HEK293T (cell line): ENCODE measurements around the gene SPRR1B.

Source experiments
- CTCF ChIA-PET: fragments of 350-600 bp; formaldehyde crosslinking; extraction: SDS; loops from one replicate; lab custom pipeline; 2021; ENCODE audit warnings: antibody characterized with exemption, inconsistent platforms; lab: Yijun Ruan, JAX
- POLR2A ChIA-PET: fragments of 350-600 bp; formaldehyde crosslinking; extraction: SDS; loops from one replicate; lab custom pipeline; 2020; ENCODE audit warnings: antibody characterized with exemption, inconsistent platforms; lab: Yijun Ruan, JAX
- DNase-seq: peaks from one replicate; pipeline ENCODE4 v3.0.0; 2012; ENCODE audit warnings: mixed read lengths; ENCODE audit errors: extremely low spot score
- ARNT ChIP-seq: fragments of 450-650 bp; IDR thresholded peaks from 2 replicates; pipeline ENCODE4 v1.6.1; 2017; ENCODE audit warnings: mild to moderate bottlenecking
- BHLHE40 ChIP-seq: fragments of 450-650 bp; IDR thresholded peaks from 2 replicates; pipeline ENCODE4 v1.6.1; 2016; ENCODE audit warnings: mild to moderate bottlenecking, moderate library complexity, borderline replicate concordance
- CTBP1 ChIP-seq: fragments of 450-650 bp; IDR thresholded peaks from 2 replicates; pipeline ENCODE4 v1.6.1; 2016; ENCODE audit warnings: borderline replicate concordance
- ELF4 ChIP-seq: fragments of 450-650 bp; IDR thresholded peaks from 2 replicates; pipeline ENCODE4 v1.6.1; 2017; ENCODE audit warnings: antibody characterized with exemption
- FOXA1 ChIP-seq: fragments of 450-650 bp; IDR thresholded peaks from 2 replicates; pipeline ENCODE4 v1.6.1; 2016; ENCODE audit warnings: mild to moderate bottlenecking
- FOXK2 ChIP-seq: fragments of 450-650 bp; IDR thresholded peaks from 2 replicates; pipeline ENCODE4 v1.6.1; 2016; ENCODE audit warnings: mild to moderate bottlenecking
- FOXM1 ChIP-seq: fragments of 450-650 bp; IDR thresholded peaks from 2 replicates; pipeline ENCODE4 v1.6.1; 2017; ENCODE audit warnings: mild to moderate bottlenecking, borderline replicate concordance
- HDGF ChIP-seq: fragments of 450-650 bp; IDR thresholded peaks from 2 replicates; pipeline ENCODE4 v1.6.1; 2017; ENCODE audit warnings: antibody characterized with exemption, borderline replicate concordance
- L3MBTL2 ChIP-seq: fragments of 450-650 bp; conservative IDR thresholded peaks from 2 replicates; pipeline ENCODE4 v1.6.1; 2016; ENCODE audit warnings: mild to moderate bottlenecking
- LEF1 ChIP-seq: fragments of 450-650 bp; IDR thresholded peaks from 2 replicates; pipeline ENCODE4 v1.6.1; 2017; ENCODE audit warnings: mild to moderate bottlenecking, borderline replicate concordance
- NFRKB ChIP-seq: fragments of 450-650 bp; IDR thresholded peaks from 2 replicates; pipeline ENCODE4 v1.6.1; 2016; ENCODE audit warnings: mild to moderate bottlenecking, moderate library complexity
- PKNOX1 ChIP-seq: fragments of 450-650 bp; IDR thresholded peaks from 2 replicates; pipeline ENCODE4 v1.6.1; 2016
- SP1 ChIP-seq: fragments of 450-650 bp; IDR thresholded peaks from 2 replicates; pipeline ENCODE4 v1.6.1; 2017
- SUZ12 ChIP-seq: fragments of 450-650 bp; IDR thresholded peaks from 2 replicates; pipeline ENCODE4 v1.6.1; 2016; ENCODE audit warnings: mild to moderate bottlenecking
- TARDBP ChIP-seq: fragments of 450-650 bp; IDR thresholded peaks from 2 replicates; pipeline ENCODE4 v1.6.1; 2016
- ZNF384 ChIP-seq: fragments of 450-650 bp; IDR thresholded peaks from 2 replicates; pipeline ENCODE4 v1.6.1; 2016

The SPRR1B gene

DNA sequence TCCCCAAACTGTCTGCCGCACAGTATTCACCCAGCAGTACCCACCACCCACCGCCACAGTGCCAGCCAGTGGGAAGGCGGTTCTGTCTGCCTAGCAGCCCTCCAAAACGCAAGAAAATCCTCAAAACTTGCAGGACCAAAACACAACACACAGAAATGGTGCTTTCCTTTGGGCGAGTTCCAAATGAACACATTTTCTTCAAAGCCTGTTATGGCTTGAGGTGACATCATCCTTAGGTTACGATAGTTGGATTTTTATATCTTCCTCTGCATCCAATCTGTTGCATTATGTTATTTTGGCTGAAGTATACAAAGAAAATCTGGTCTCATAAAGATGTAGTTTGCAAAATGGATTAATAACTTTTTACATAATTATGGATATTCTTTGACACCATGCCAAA is 37.8 kb upstream of the SPRR1B start:
- ChIA-PET CTCF (no interaction called here), POLR2A (no interaction called here)
- TF ChIP-seq L3MBTL2 (no peak), LEF1 (no peak), HDGF (no peak), FOXK2 (no peak), NFRKB (no peak), SUZ12 (no peak), CTBP1 (no peak), FOXA1 (no peak), BHLHE40 (no peak), SP1 (no peak), ZNF384 (no peak), ELF4 (no peak), ARNT (no peak), FOXM1 (no peak), TARDBP (no peak), PKNOX1 (no peak)
- no peak for DNase-seq

- no peak for TF ChIP-seq ELF4
- TF ChIP-seq PKNOX1, result no peak
- no peak for TF ChIP-seq FOXM1
- TF ChIP-seq BHLHE40, result no peak
- TF ChIP-seq SUZ12, result no peak
- no peak for TF ChIP-seq FOXK2
- no peak for TF ChIP-seq FOXA1
- CTCF ChIA-PET, result no interaction called here
- POLR2A ChIA-PET, result no interaction called here
- no peak for DNase-seq
Observed at GRCh38 chr1:152995842-152996241, 35.2 kb upstream of the SPRR1B start.

DNA sequence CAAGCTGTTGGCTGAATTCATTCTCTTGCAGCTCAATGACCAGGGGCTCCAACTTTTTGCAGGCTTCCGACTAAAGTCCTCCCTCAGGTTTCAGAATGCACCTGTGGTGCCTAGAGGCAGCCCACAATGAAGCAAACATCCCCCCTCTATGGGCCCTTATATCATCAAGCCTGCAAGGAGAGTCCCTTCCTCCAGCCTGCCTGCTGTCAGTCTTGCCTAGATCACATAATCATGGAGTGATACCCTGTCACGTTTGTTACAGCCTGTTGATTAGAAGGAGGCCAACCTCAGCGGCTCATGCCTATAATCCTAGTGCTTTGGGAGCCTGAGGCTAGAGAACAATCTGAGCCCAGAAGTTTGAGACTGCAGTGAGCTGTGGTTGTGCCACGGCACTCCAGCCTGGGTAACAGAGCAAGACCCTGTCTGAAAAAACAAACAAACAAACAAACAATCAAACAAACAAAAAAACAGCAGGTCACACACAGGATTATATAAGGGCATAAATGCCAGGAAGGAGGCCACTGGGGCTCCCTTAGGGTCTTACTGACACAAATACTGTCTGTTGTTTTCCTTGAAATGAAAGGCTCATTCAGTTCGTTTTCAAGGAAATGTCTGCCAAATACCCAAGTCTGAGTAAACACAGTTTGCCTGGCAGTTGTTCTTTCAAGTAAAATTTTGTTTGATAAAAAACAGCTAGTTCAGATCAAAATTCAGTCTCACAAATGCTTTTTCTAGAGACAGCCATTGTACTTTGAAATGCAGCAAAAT is 34.2 kb upstream of the SPRR1B start:
- no peak for DNase-seq
- ChIA-PET CTCF (no interaction called here), POLR2A (no interaction called here)
- TF ChIP-seq NFRKB (no peak), TARDBP (no peak), FOXK2 (no peak), ELF4 (no peak), LEF1 (no peak), FOXA1 (no peak), ARNT (no peak), HDGF (no peak), BHLHE40 (no peak), FOXM1 (no peak), SUZ12 (no peak), PKNOX1 (no peak), CTBP1 (no peak), L3MBTL2 (no peak), SP1 (no peak), ZNF384 (no peak)

DNA sequence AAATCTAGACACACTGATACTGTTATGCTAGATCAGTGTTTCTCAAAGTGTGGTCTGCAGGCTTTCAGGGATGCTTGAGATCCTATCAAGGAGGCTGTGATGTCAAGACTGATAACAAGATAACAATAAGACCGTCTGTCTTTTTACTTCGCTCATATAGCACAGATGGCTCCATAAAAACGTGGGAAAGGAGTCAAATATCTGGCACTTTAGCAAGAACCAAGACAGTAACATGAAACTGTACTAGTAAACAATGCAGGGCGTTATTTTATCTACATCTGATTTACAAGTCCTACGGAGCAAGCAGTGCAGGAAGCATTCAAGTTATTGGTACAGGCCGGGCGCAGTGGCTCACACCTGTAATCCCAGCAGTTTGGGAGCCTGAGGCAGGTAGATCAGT is 33.1 kb upstream of the SPRR1B start:
- TF ChIP-seq FOXA1, result no peak
- no peak for TF ChIP-seq NFRKB
- no peak for TF ChIP-seq LEF1
- TF ChIP-seq SP1, result no peak
- TF ChIP-seq ARNT, result no peak
- no peak for TF ChIP-seq SUZ12
- no peak for TF ChIP-seq FOXK2
- ChIA-PET POLR2A (no interaction called here), CTCF (no interaction called here)
- no peak for DNase-seq

DNA sequence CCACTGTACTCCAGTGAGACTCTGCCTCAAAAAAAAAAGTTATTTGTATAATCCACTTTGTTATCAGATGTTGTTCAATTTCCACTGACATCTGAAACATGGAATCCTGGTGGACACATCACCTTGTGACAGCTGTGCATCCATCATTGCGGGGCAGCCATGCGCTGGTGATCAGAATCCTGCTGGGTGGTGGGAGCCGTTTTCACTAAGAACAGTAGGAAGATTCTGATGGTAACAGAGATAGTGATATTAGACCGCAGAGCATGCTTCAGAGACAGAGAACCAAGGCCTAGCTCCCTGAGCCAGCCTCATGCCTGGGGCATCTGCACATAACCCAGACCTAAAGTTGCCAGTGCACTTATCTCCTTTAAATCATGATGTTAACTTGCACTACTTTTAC is 32.5 kb upstream of the SPRR1B start:
- ChIA-PET POLR2A (no interaction called here), CTCF (no interaction called here)
- no peak for TF ChIP-seq CTBP1
- no peak for TF ChIP-seq BHLHE40
- no peak for TF ChIP-seq PKNOX1
- no peak for TF ChIP-seq ARNT
- TF ChIP-seq L3MBTL2, result no peak
- TF ChIP-seq ZNF384, result no peak
- TF ChIP-seq TARDBP, result no peak
- no peak for DNase-seq

DNA sequence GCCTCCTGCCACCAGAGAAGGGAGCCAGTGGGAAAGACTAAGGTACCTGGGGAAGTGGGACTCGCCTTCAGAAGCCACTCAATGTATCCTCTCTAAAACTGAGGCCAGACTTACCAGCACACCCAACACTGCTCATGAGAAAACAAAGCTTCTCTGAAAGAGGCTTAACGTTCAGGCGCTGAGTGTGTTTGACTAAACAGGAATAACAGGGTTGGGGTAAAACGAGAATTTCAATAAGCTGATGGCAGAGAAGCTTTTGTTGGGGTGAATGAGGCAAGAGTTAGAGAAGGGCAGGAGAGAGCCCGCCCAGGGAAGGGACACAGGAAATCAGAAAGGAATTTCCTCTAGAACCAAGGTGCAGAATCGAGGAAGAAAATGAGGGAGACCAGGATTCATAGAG is 31.2 kb upstream of the SPRR1B start:
- TF ChIP-seq FOXK2, result no peak
- no peak for TF ChIP-seq CTBP1
- no peak for TF ChIP-seq FOXM1
- TF ChIP-seq TARDBP, result no peak
- TF ChIP-seq FOXA1, result no peak
- TF ChIP-seq PKNOX1, result no peak
- no peak for TF ChIP-seq ARNT
- no peak for TF ChIP-seq BHLHE40
- TF ChIP-seq SUZ12, result no peak
- no peak for TF ChIP-seq SP1
- no peak for TF ChIP-seq HDGF
- TF ChIP-seq L3MBTL2, result no peak
- TF ChIP-seq ELF4, result no peak
- TF ChIP-seq ZNF384, result no peak
- no peak for TF ChIP-seq NFRKB
- ChIA-PET CTCF (no interaction called here), POLR2A (no interaction called here)
- DNase-seq, result no peak
